HepG2 (cell line): ENCODE results near the gene S100P. TPM values are rescaled to one million over a fixed set of nuclear protein-coding genes. Genes with fewer than 3 reads are reported as not detected.

ENCODE experiments used
- CERS6 ChIP-seq: sonication (generic); formaldehyde crosslinking; IDR thresholded peaks from 2 replicates; pipeline ENCODE4 v1.5.0; 2020; ENCODE audit warnings: missing genetic modification reagents
- ETV5 ChIP-seq: IDR thresholded peaks from 2 replicates; pipeline ENCODE4 v1.6.1; 2018; ENCODE audit warnings: missing biosample characterization, missing genetic modification reagents, inconsistent platforms, borderline replicate concordance
- FOXO4 ChIP-seq: sonication (generic); formaldehyde crosslinking; conservative IDR thresholded peaks from 2 replicates; pipeline ENCODE4 v1.8.1; 2023; ENCODE audit warnings: missing genetic modification reagents
- HNF1A ChIP-seq, 2 experiments: sonication (generic) in 1 of 2; formaldehyde crosslinking in 1 of 2; IDR thresholded peaks; 2 replicates each; pipeline versions ENCODE4 v1.4.0 to v1.6.1; 2016 to 2020; ENCODE audit warnings: borderline replicate concordance in 1 of 2, low read depth in 1 of 2, mild to moderate bottlenecking in 1 of 2, missing genetic modification reagents in 1 of 2
- MAF1 ChIP-seq: sonication (generic); formaldehyde crosslinking; IDR thresholded peaks from 2 replicates; pipeline ENCODE4 v1.5.0; 2020; ENCODE audit warnings: missing genetic modification reagents, borderline replicate concordance
- MIXL1 ChIP-seq: IDR thresholded peaks from 2 replicates; pipeline ENCODE4 v1.6.1; 2016
- MTERF4 ChIP-seq: sonication (generic); formaldehyde crosslinking; IDR thresholded peaks from 2 replicates; pipeline ENCODE4 v1.8.0; 2023; ENCODE audit warnings: mild to moderate bottlenecking, missing genetic modification reagents
- SMYD3 ChIP-seq: sonication (generic); formaldehyde crosslinking; IDR thresholded peaks from 2 replicates; pipeline ENCODE4 v1.8.1; 2023; ENCODE audit warnings: mild to moderate bottlenecking, missing genetic modification reagents
- ZNF20 ChIP-seq: sonication (generic); formaldehyde crosslinking; IDR thresholded peaks from 2 replicates; pipeline ENCODE4 v1.4.0; 2020; ENCODE audit warnings: mild to moderate bottlenecking, moderate library complexity, missing genetic modification reagents
- ZNF205 ChIP-seq: IDR thresholded peaks from 2 replicates; pipeline ENCODE4 v1.6.1; 2018; ENCODE audit warnings: missing biosample characterization, missing genetic modification reagents
- ZNF251 ChIP-seq: sonication (generic); formaldehyde crosslinking; IDR thresholded peaks from 2 replicates; pipeline ENCODE4 v1.9.0; 2021; ENCODE audit warnings: mild to moderate bottlenecking, missing genetic modification reagents
- ZNF362 ChIP-seq: sonication (generic); formaldehyde crosslinking; IDR thresholded peaks from 2 replicates; pipeline ENCODE4 v1.4.0; 2020; ENCODE audit warnings: missing genetic modification reagents, mild to moderate bottlenecking, borderline replicate concordance
- ZNF431 ChIP-seq: sonication (generic); formaldehyde crosslinking; IDR thresholded peaks from 2 replicates; pipeline ENCODE4 v1.9.0; 2022; ENCODE audit warnings: missing genetic modification reagents, low read depth, mild to moderate bottlenecking, borderline replicate concordance
- ZNF816 ChIP-seq: sonication (generic); formaldehyde crosslinking; IDR thresholded peaks from 2 replicates; pipeline ENCODE4 v1.8.0; 2022; ENCODE audit warnings: missing genetic modification reagents, mild to moderate bottlenecking, borderline replicate concordance
- polyA plus RNA-seq, 8 experiments: library from polyadenylated mRNA; depleted of rRNA in 3 of 8; stranded (reverse) in 7 of 8; unstranded in 1 of 8; fragments of >200 nt; fragmentation: Illumina TruSeq in 4 of 8; extraction: Trizol in 4 of 8; gene quantifications; 2 replicates each; pipeline versions ENCODE4 v1.2.1 to v1.2.3, GENCODE V29; 2011 to 2016; ENCODE audit warnings: low read depth in 4 of 8, missing spikeins in 1 of 8, mixed read lengths in 1 of 8; ENCODE audit not compliant: insufficient read depth in 1 of 8
- total RNA-seq, 5 experiments: library from RNA; depleted of rRNA; stranded (reverse); fragments of >200 nt; fragmentation: Illumina TruSeq; extraction: Trizol; gene quantifications; 2 replicates each; pipeline ENCODE4 v1.2.3, GENCODE V29; 2016; ENCODE audit warnings: low read depth in 1 of 5

The S100P gene
- total and polyA plus RNA-seq, 2 of the 13 experiments (the other 11 are each of a cell fraction or from before 2014, with no cell fraction given), result 278 to 1,649 TPM

GRCh38 chr4:6715704-6716017 lies 22.0 kb downstream of the S100P start (continued):
- TF ChIP-seq HNF1A (IDR thresholded peaks at IDR 0.05; ENCODE audit: low read depth) (no peak), HNF1A (CRISPR knock-in tag; IDR thresholded peaks at IDR 0.05; ENCODE audit: borderline replicate concordance) (no peak), MTERF4 (no peak), ZNF816 (CRISPR knock-in tag) (peak; percentile 33; the same call in 1 of the 2 replicates), MIXL1 (CRISPR knock-in tag) (0 out of 2 replicates have a peak, but pooled peaks have one; percentile 2), FOXO4 (CRISPR knock-in tag) (no peak), ZNF251 (CRISPR knock-in tag) (no peak), ZNF431 (CRISPR knock-in tag) (0 out of 2 replicates have a peak, but pooled peaks have one; percentile 9), ZNF20 (CRISPR knock-in tag) (peak; percentile 48; the same call in 1 of the 2 replicates), ZNF362 (CRISPR knock-in tag) (peak; percentile 87), ETV5 (CRISPR knock-in tag) (no peak), MAF1 (CRISPR knock-in tag) (no peak), SMYD3 (0 out of 2 replicates have a peak, but pooled peaks have one; percentile 28), CERS6 (no peak), ZNF205 (0 out of 2 replicates have a peak, but pooled peaks have one; percentile 8)
